HCT116 (cell line): Measurements from ENCODE around the gene HRNR. TPM values are rescaled to one million over a fixed set of nuclear protein-coding genes. Genes with fewer than 3 reads are reported as not detected.
"Not testable (repeated sequence)": the region's sequence is repeated elsewhere in the genome, so short reads cannot be mapped to it uniquely, and the experiment has no call there.

Experiments used
- ATAC-seq: fragments of 200-7000 bp; cut with Tn5 transposase; 2 replicates; pipeline ENCODE4 v1.9.1; 2020; ENCODE audit warnings: mild to moderate bottlenecking, moderate library complexity
- BruUV-seq: library from RNA; stranded (reverse); fragments of 400-500 nt; replicated peaks from 2 replicates; lab custom pipeline; 2021; lab: Mats Ljungman, UMichigan
- CTCF ChIA-PET: fragments of 300-600 bp; sonication (Branson Sonifier 250); formaldehyde crosslinking; loops from one replicate; lab custom pipeline; 2021; ENCODE audit warnings: antibody characterized with exemption; lab: Charles Lee
- POLR2A ChIA-PET: fragments of 300-600, 350-600 bp; sonication (Branson Sonifier 250); formaldehyde crosslinking; loops from one replicate; lab custom pipeline; 2021; ENCODE audit warnings: antibody characterized with exemption; lab: Charles Lee
- RAD21 ChIA-PET, 2 experiments: fragments of 300-600 bp; sonication (Branson Sonifier 250); formaldehyde crosslinking; loops; one replicate each; lab custom pipeline; 2023; ENCODE audit warnings: low total read pairs in 2 of 2; ENCODE audit not compliant: uncharacterized antibody in 2 of 2, unreplicated experiment in 2 of 2, low non-redundant PET in 1 of 2; lab: Charles Lee
- DNase-seq: peaks from one replicate; pipeline ENCODE4 v3.0.0-alpha.2; 2010; ENCODE audit warnings: low read depth, low spot score
- H2AFZ ChIP-seq: fragments of 200-600 bp; shearing (Covaris generic), sonication (generic); 2 replicates; pipeline ENCODE4 v1.6.1; 2017; ENCODE audit warnings: low read depth, mixed run types, mixed read lengths, antibody characterized with exemption, low read length; ENCODE audit not compliant: poor library complexity, severe bottlenecking
- H3K27ac ChIP-seq: 2 replicates; pipeline ENCODE4 v1.5.1; 2012; ENCODE audit warnings: low read depth, low read length
- H3K27me3 ChIP-seq: fragments of 200-600 bp; sonication (generic); 2 replicates; pipeline ENCODE4 v1.6.1; 2016; ENCODE audit warnings: mixed run types, low read length, mixed read lengths; ENCODE audit not compliant: insufficient read depth
- H3K36me3 ChIP-seq, 2 experiments: fragments of 200-500 bp in 1 of 2; fragments of 200-600 bp in 1 of 2; sonication (Bioruptor generic) in 1 of 2; sonication (generic) in 1 of 2; 2 replicates each; pipeline versions ENCODE4 v1.5.1 to v1.6.1; 2014 to 2016; ENCODE audit warnings: low read length in 2 of 2, inconsistent platforms in 1 of 2, mixed read lengths in 1 of 2, mixed run types in 1 of 2; ENCODE audit not compliant: insufficient read depth in 2 of 2, control insufficient read depth in 1 of 2
- H3K4me1 ChIP-seq, 2 experiments: fragments of 200-600 bp in 1 of 2; sonication (generic) in 1 of 2; 2 replicates each; pipeline versions ENCODE4 v1.5.1 to v1.6.1; 2012 to 2017; ENCODE audit warnings: low read length in 2 of 2, inconsistent platforms in 1 of 2, mild to moderate bottlenecking in 1 of 2, mixed read lengths in 1 of 2, mixed run types in 1 of 2, moderate library complexity in 1 of 2; ENCODE audit not compliant: insufficient read depth in 2 of 2, control insufficient read depth in 1 of 2
- H3K4me2 ChIP-seq: fragments of 200-600 bp; sonication (generic); 2 replicates; pipeline ENCODE4 v1.6.1; 2017; ENCODE audit warnings: mixed run types, low read length, mixed read lengths
- H3K4me3 ChIP-seq, 2 experiments: fragments of 200-600 bp in 1 of 2; sonication (generic) in 1 of 2; replicated peaks in 1 of 2; 2 replicates each; pipeline ENCODE4 v1.5.1; 2011 to 2016; ENCODE audit warnings: low read length in 2 of 2, control low read depth in 1 of 2, low read depth in 1 of 2, mild to moderate bottlenecking in 1 of 2, mixed read lengths in 1 of 2, mixed run types in 1 of 2
- H3K79me2 ChIP-seq: fragments of 200-600 bp; sonication (generic); 2 replicates; pipeline ENCODE4 v1.6.1; 2017; ENCODE audit warnings: mild to moderate bottlenecking, mixed run types, low read length, moderate library complexity, mixed read lengths; ENCODE audit not compliant: insufficient read depth
- H3K9ac ChIP-seq: fragments of 200-600 bp; sonication (generic); 2 replicates; pipeline ENCODE4 v1.6.1; 2016; ENCODE audit warnings: low read length, mixed read lengths
- H3K9me2 ChIP-seq: fragments of 200-600 bp; sonication (generic), shearing (Covaris generic); 2 replicates; pipeline ENCODE4 v1.6.1; 2017; ENCODE audit warnings: mixed run types, mild to moderate bottlenecking, moderate library complexity; ENCODE audit not compliant: insufficient read depth
- H3K9me3 ChIP-seq, 2 experiments: fragments of 200-500 bp in 1 of 2; fragments of 200-600 bp in 1 of 2; sonication (Bioruptor generic) in 1 of 2; sonication (generic) in 1 of 2; 2 replicates each; pipeline ENCODE4 v1.6.1; 2014 to 2017; ENCODE audit warnings: low read length in 2 of 2, mixed read lengths in 2 of 2, inconsistent platforms in 1 of 2, low read depth in 1 of 2, mild to moderate bottlenecking in 1 of 2, mixed run types in 1 of 2, moderate library complexity in 1 of 2; ENCODE audit not compliant: control insufficient read depth in 1 of 2, insufficient read depth in 1 of 2
- H4K20me1 ChIP-seq: fragments of 200-600 bp; sonication (generic), shearing (Covaris generic); 2 replicates; pipeline ENCODE4 v1.6.1; 2017; ENCODE audit warnings: mixed run types, mild to moderate bottlenecking, moderate library complexity; ENCODE audit not compliant: insufficient read depth
- ATF3 ChIP-seq: IDR thresholded peaks from 2 replicates; pipeline ENCODE4 v1.6.1; 2012
- CBX3 ChIP-seq: IDR thresholded peaks from 2 replicates; pipeline ENCODE4 v1.6.1; 2012; ENCODE audit warnings: low read depth
- CEBPB ChIP-seq: IDR thresholded peaks from 2 replicates; pipeline ENCODE4 v1.6.1; 2012; ENCODE audit warnings: low read depth
- CTCF ChIP-seq, 3 experiments: fragments of 200-600 bp in 1 of 3; sonication (generic) in 1 of 3; IDR thresholded peaks in 2 of 3; conservative IDR thresholded peaks in 1 of 3; 2 replicates each; pipeline ENCODE4 v1.5.1; 2012 to 2017; ENCODE audit warnings: low read depth in 2 of 3, low read length in 2 of 3, antibody characterized with exemption in 1 of 3, borderline replicate concordance in 1 of 3, control low read depth in 1 of 3, mild to moderate bottlenecking in 1 of 3, mixed read lengths in 1 of 3, mixed run types in 1 of 3, moderate library complexity in 1 of 3; ENCODE audit not compliant: insufficient read depth in 1 of 3
- EGR1 ChIP-seq: IDR thresholded peaks from 2 replicates; pipeline ENCODE4 v1.6.1; 2012; ENCODE audit warnings: low read depth
- EZH2 ChIP-seq: fragments of 200-600 bp; sonication (generic); IDR thresholded peaks from 2 replicates; pipeline ENCODE4 v1.6.1; 2017; ENCODE audit warnings: antibody characterized with exemption, mixed run types
- EZH2phosphoT487 ChIP-seq: fragments of 200-600 bp; IDR thresholded peaks from 2 replicates; pipeline ENCODE4 v1.6.1; 2018; ENCODE audit warnings: antibody characterized with exemption, borderline replicate concordance
- FOSL1 ChIP-seq: IDR thresholded peaks from 2 replicates; pipeline ENCODE4 v1.6.1; 2012; ENCODE audit warnings: low read depth
- MAX ChIP-seq: IDR thresholded peaks from 2 replicates; pipeline ENCODE4 v1.6.1; 2012
- POLR2A ChIP-seq: IDR thresholded peaks from 2 replicates; pipeline ENCODE4 v1.7.0; 2011; ENCODE audit warnings: borderline replicate concordance; ENCODE audit not compliant: insufficient read depth, insufficient read length; ENCODE audit errors: extremely low read depth
- POLR2AphosphoS5 ChIP-seq: IDR thresholded peaks from 2 replicates; pipeline ENCODE4 v1.6.1; 2011; ENCODE audit warnings: mild to moderate bottlenecking, low read depth, low read length, moderate library complexity
- RAD21 ChIP-seq: IDR thresholded peaks from 2 replicates; pipeline ENCODE4 v1.6.1; 2012; ENCODE audit warnings: low read depth, mild to moderate bottlenecking
- SIN3A ChIP-seq: IDR thresholded peaks from 2 replicates; pipeline ENCODE4 v1.6.1; 2012; ENCODE audit warnings: low read depth
- SP1 ChIP-seq: IDR thresholded peaks from 2 replicates; pipeline ENCODE4 v1.6.1; 2012; ENCODE audit warnings: low read depth
- SRF ChIP-seq: IDR thresholded peaks from 2 replicates; pipeline ENCODE4 v1.6.1; 2012; ENCODE audit warnings: low read depth
- TCF7L2 ChIP-seq: IDR thresholded peaks from 2 replicates; pipeline ENCODE4 v1.7.0; 2011; ENCODE audit warnings: borderline replicate concordance, inconsistent platforms; ENCODE audit not compliant: insufficient read depth, insufficient read length; ENCODE audit errors: extremely low read depth
- YY1 ChIP-seq: IDR thresholded peaks from 2 replicates; pipeline ENCODE4 v1.6.1; 2011; ENCODE audit warnings: low read length, low read depth, moderate library complexity, mild to moderate bottlenecking; ENCODE audit not compliant: insufficient replicate concordance; ENCODE audit errors: extremely low read depth
- ZNF274 ChIP-seq: fragments of 200-500 bp; sonication (Bioruptor generic); IDR thresholded peaks from 2 replicates; pipeline ENCODE4 v1.6.1; 2014; ENCODE audit warnings: mild to moderate bottlenecking, low read depth, low read length, inconsistent platforms
- intact Hi-C: fragments of 100-400 bp; cut with micrococcal nuclease; formaldehyde crosslinking; loops from 2 replicates; pipeline ENCODE4 v1.10.0; 2022
- total RNA-seq: library from RNA; stranded (reverse); gene quantifications from one replicate; pipeline ENCODE4 v1.2.1, GENCODE V29; 2021; ENCODE audit not compliant: unreplicated experiment

The HRNR gene
- total RNA-seq, 1 experiment from 2014 or later: not detected

- ATAC-seq: no peak
Observed at GRCh38 chr1:152218762-152219436, 5.1 kb downstream of the HRNR start.

GRCh38 chr1:152215604-152216003, 8.4 kb downstream of the HRNR start:
- H2AFZ ChIP-seq, RAD21 ChIA-PET, H4K20me1 ChIP-seq, H3K9ac ChIP-seq, intact Hi-C loops, H3K9me2 ChIP-seq, H3K36me3 ChIP-seq, ATAC-seq, H3K79me2 ChIP-seq, H3K9me3 ChIP-seq, H3K27me3 ChIP-seq, BruUV-seq, H3K4me3 ChIP-seq, POLR2A ChIA-PET, H3K27ac ChIP-seq, H3K4me2 ChIP-seq, H3K4me1 ChIP-seq, DNase-seq, CTCF ChIA-PET: not testable (repeated sequence)

More at GRCh38 chr1:152218762-152219436, 5.1 kb downstream of the HRNR start:
- Histone ChIP-seq H3K27ac (no peak overlapping the region), H3K4me1 (no peaks in the 10 kb centered on the region), H3K9ac (no peak overlapping the region), H3K79me2 (no peaks in the 10 kb centered on the region), H4K20me1 (no peaks in the 10 kb centered on the region), H3K27me3 (peaks cover 20% of the 10 kb centered on the region), H3K4me2 (no peak overlapping the region), H3K36me3 (no peaks in the 10 kb centered on the region), H3K9me3 (peaks cover 0 to 5% of the 10 kb centered on the region in 2 experiments; a peak in 1 of 4 replicates), H3K9me2 (no peaks in the 10 kb centered on the region), H2AFZ (no peak overlapping the region), H3K4me3 (no peak overlapping the region)
- ChIA-PET POLR2A (no interaction called here), CTCF (no interaction called here), RAD21 (no interaction called here)
- TF ChIP-seq SP1: no peak
- TF ChIP-seq RAD21: no peak
- no peak for TF ChIP-seq YY1
- no peak for TF ChIP-seq EGR1
- no peak for TF ChIP-seq SRF
- TF ChIP-seq TCF7L2: no peak
- no peak for TF ChIP-seq POLR2A
- no peak for TF ChIP-seq EZH2phosphoT487
- no peak for TF ChIP-seq MAX
- no peak for TF ChIP-seq ZNF274
- no peak for TF ChIP-seq CEBPB
- TF ChIP-seq FOSL1: no peak
- no peak for TF ChIP-seq CBX3
- no peak for TF ChIP-seq POLR2AphosphoS5
- TF ChIP-seq SIN3A: no peak
- no peak for TF ChIP-seq CTCF (IDR thresholded peaks at IDR 0.05 in 2 of 3, conservative IDR thresholded peaks at IDR 0.05 in 1 of 3; ENCODE audit: borderline replicate concordance in 1 of 3, insufficient read depth in 1 of 3, low read depth in 2 of 3, low read length in 2 of 3)
- TF ChIP-seq ATF3: no peak
- TF ChIP-seq EZH2: no peak
- DNase-seq: no peak
- intact Hi-C loops: no loop called here
- BruUV-seq: no TSS peak
